ENCODE data around the gene SPRY1.

DNA sequence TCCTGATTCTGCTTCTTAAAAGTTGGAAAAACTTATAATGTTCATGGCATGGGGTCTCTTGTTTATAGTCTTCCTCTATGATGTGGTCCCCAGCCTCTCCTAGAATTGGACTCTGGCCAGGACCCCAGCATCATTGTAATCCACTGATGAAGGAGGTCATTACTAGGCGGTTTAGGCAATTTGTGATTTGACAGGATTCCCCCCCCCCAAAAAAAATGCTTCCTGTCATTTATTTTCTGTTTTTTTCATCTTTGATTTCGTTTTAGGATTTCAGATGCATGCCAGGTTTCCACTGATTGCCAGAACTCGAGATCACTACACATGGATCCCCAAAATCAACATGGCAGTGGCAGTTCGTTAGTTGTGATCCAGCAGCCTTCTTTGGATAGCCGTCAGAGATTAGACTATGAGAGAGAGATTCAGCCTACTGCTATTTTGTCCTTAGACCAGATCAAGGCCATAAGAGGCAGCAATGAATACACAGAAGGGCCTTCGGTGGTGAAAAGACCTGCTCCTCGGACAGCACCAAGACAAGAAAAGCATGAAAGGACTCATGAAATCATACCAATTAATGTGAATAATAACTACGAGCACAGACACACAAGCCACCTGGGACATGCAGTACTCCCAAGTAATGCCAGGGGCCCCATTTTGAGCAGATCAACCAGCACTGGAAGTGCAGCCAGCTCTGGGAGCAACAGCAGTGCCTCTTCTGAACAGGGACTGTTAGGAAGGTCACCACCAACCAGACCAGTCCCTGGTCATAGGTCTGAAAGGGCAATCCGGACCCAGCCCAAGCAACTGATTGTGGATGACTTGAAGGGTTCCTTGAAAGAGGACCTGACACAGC lies 4.9 kb downstream of the SPRY1 start:
- TF ChIP-seq YY1 (IDR thresholded peaks at IDR 0.05; ENCODE audit: insufficient read depth, insufficient read length) (no peak), SUZ12 (IDR thresholded peaks at IDR 0.05; ENCODE audit: extremely low read depth, insufficient read depth, insufficient read length) (no peak), ZNF274 (IDR thresholded peaks at IDR 0.05; ENCODE audit: low read depth, low read length) (no peak)

Measured in NT2/D1 (cell line).